HepG2 (cell line): ENCODE measurements around the gene RABGAP1. TPM values are rescaled to one million over a fixed set of nuclear protein-coding genes. Genes with fewer than 3 reads are reported as not detected.

Source experiments
- ETV5 ChIP-seq: IDR thresholded peaks from 2 replicates; pipeline ENCODE4 v1.6.1; 2018; ENCODE audit warnings: missing biosample characterization, missing genetic modification reagents, inconsistent platforms, borderline replicate concordance
- FOSL2 ChIP-seq: sonication (generic); formaldehyde crosslinking; IDR thresholded peaks from 2 replicates; pipeline ENCODE4 v1.4.0; 2020; ENCODE audit warnings: missing genetic modification reagents
- HOXA5 ChIP-seq: sonication (generic); formaldehyde crosslinking; IDR thresholded peaks from 2 replicates; pipeline ENCODE4 v1.4.0; 2020; ENCODE audit warnings: missing genetic modification reagents
- KLF12 ChIP-seq: sonication (generic); formaldehyde crosslinking; IDR thresholded peaks from 2 replicates; pipeline ENCODE4 v1.4.0; 2020; ENCODE audit warnings: missing genetic modification reagents, borderline replicate concordance
- MIXL1 ChIP-seq: IDR thresholded peaks from 2 replicates; pipeline ENCODE4 v1.6.1; 2016
- NFRKB ChIP-seq: fragments of 450-650 bp; IDR thresholded peaks from 2 replicates; pipeline ENCODE4 v1.6.1; 2017
- PHF8 ChIP-seq: sonication (generic); formaldehyde crosslinking; IDR thresholded peaks from 2 replicates; pipeline ENCODE4 v1.5.0; 2020; ENCODE audit warnings: missing genetic modification reagents
- RAD51 ChIP-seq: fragments of 450-650 bp; IDR thresholded peaks from 2 replicates; pipeline ENCODE4 v1.6.1; 2016; ENCODE audit warnings: borderline replicate concordance
- ZNF12 ChIP-seq: sonication (generic); formaldehyde crosslinking; IDR thresholded peaks from 2 replicates; pipeline ENCODE4 v1.5.0; 2020; ENCODE audit warnings: missing genetic modification reagents
- ZNF260 ChIP-seq: sonication (generic); formaldehyde crosslinking; IDR thresholded peaks from 2 replicates; pipeline ENCODE4 v1.4.0; 2020; ENCODE audit warnings: missing genetic modification reagents, low read depth, mild to moderate bottlenecking, borderline replicate concordance
- polyA plus RNA-seq, 8 experiments: library from polyadenylated mRNA; depleted of rRNA in 3 of 8; stranded (reverse) in 7 of 8; unstranded in 1 of 8; fragments of >200 nt; fragmentation: Illumina TruSeq in 4 of 8; extraction: Trizol in 4 of 8; gene quantifications; 2 replicates each; pipeline versions ENCODE4 v1.2.1 to v1.2.3, GENCODE V29; 2011 to 2016; ENCODE audit warnings: low read depth in 4 of 8, missing spikeins in 1 of 8, mixed read lengths in 1 of 8; ENCODE audit not compliant: insufficient read depth in 1 of 8
- total RNA-seq, 5 experiments: library from RNA; depleted of rRNA; stranded (reverse); fragments of >200 nt; fragmentation: Illumina TruSeq; extraction: Trizol; gene quantifications; 2 replicates each; pipeline ENCODE4 v1.2.3, GENCODE V29; 2016; ENCODE audit warnings: low read depth in 1 of 5
- TF ChIP-seq, protein P1 (sequence below): sonication (generic); formaldehyde crosslinking; IDR thresholded peaks from 2 replicates; pipeline ENCODE4 v1.8.0; 2022; ENCODE audit warnings: low read depth, missing genetic modification reagents
- TF ChIP-seq, protein P2 (sequence below): sonication (generic); formaldehyde crosslinking; IDR thresholded peaks from 2 replicates; pipeline ENCODE4 v1.4.0; 2020; ENCODE audit warnings: missing genetic modification reagents
- TF ChIP-seq, protein P3 (sequence below): sonication (generic); formaldehyde crosslinking; IDR thresholded peaks from 2 replicates; pipeline ENCODE4 v1.5.1; 2020; ENCODE audit warnings: mild to moderate bottlenecking, missing genetic modification reagents, moderate library complexity
- TF ChIP-seq, protein P4 (sequence below): IDR thresholded peaks from 2 replicates; pipeline ENCODE4 v1.6.1; 2016; ENCODE audit warnings: low read depth, missing genetic modification reagents, missing compliant biosample characterization
- TF ChIP-seq, protein P5 (sequence below): sonication (generic); formaldehyde crosslinking; IDR thresholded peaks from 2 replicates; pipeline ENCODE4 v1.5.1; 2020; ENCODE audit warnings: mild to moderate bottlenecking, missing genetic modification reagents, moderate library complexity
- TF ChIP-seq, protein P6 (sequence below): sonication (generic); formaldehyde crosslinking; IDR thresholded peaks from 2 replicates; pipeline ENCODE4 v1.4.0; 2020; ENCODE audit warnings: missing genetic modification reagents

The RABGAP1 gene
- total and polyA plus RNA-seq, 2 of the 13 experiments (the other 11 are each of a cell fraction or from before 2014, with no cell fraction given), result 19.1 to 19.3 TPM

DNA sequence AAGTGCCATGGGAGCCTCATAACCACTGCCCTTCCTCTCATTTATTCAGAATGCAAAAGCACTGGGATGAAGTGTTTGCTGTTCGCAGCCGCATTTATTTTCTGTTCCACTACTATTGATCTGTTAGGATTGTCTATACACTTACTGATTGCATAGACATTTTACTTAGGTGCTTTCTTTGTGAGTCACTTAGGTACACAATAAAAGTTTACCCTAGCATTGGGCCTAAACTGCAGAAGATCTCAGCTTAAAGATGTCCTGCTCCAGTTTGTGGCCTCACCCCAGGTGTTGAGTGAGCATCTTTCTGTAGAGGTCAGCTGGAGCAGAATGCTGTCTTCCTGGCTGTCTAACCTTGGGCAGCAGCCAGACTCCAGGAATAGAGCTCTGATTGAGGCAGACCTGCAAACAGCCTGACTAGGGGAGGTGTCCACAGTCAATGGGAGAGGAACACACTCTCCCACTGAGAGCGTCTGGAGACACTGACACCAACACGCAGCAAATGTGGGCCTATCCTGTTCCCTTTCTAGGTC lies 146.6 kb downstream of the RABGAP1 start (continued):
- TF ChIP-seq HOXA5 (CRISPR knock-in tag) (no peak; the same call in 1 of the 2 replicates), NFRKB (no peak), KLF12 (CRISPR knock-in tag) (peak; percentile 42; the same call in 1 of the 2 replicates), PHF8 (CRISPR knock-in tag) (no peak), MIXL1 (CRISPR knock-in tag) (peak; percentile 95), ETV5 (CRISPR knock-in tag) (peak; percentile 55; the same call in 1 of the 2 replicates), ZNF12 (CRISPR knock-in tag) (peak; percentile 69; the same call in 1 of the 2 replicates), ZNF260 (CRISPR knock-in tag) (no peak), FOSL2 (CRISPR knock-in tag) (peak; percentile 99), RAD51 (no peak)
- TF ChIP-seq, protein P1, sequence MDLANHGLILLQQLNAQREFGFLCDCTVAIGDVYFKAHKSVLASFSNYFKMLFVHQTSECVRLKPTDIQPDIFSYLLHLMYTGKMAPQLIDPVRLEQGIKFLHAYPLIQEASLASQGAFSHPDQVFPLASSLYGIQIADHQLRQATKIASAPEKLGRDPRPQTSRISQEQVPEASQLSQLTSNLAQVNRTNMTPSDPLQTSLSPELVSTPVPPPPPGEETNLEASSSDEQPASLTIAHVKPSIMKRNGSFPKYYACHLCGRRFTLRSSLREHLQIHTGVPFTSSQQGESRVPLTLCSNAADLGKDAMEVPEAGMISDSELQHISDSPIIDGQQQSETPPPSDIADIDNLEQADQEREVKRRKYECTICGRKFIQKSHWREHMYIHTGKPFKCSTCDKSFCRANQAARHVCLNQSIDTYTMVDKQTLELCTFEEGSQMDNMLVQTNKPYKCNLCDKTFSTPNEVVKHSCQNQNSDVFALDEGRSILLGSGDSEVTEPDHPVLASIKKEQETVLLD, result no peak
- TF ChIP-seq, protein P2, sequence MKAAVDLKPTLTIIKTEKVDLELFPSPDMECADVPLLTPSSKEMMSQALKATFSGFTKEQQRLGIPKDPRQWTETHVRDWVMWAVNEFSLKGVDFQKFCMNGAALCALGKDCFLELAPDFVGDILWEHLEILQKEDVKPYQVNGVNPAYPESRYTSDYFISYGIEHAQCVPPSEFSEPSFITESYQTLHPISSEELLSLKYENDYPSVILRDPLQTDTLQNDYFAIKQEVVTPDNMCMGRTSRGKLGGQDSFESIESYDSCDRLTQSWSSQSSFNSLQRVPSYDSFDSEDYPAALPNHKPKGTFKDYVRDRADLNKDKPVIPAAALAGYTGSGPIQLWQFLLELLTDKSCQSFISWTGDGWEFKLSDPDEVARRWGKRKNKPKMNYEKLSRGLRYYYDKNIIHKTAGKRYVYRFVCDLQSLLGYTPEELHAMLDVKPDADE (CRISPR knock-in tag), result no peak
- TF ChIP-seq, protein P3, sequence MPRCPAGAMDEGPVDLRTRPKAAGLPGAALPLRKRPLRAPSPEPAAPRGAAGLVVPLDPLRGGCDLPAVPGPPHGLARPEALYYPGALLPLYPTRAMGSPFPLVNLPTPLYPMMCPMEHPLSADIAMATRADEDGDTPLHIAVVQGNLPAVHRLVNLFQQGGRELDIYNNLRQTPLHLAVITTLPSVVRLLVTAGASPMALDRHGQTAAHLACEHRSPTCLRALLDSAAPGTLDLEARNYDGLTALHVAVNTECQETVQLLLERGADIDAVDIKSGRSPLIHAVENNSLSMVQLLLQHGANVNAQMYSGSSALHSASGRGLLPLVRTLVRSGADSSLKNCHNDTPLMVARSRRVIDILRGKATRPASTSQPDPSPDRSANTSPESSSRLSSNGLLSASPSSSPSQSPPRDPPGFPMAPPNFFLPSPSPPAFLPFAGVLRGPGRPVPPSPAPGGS (CRISPR knock-in tag), result no peak
- TF ChIP-seq, protein P4, sequence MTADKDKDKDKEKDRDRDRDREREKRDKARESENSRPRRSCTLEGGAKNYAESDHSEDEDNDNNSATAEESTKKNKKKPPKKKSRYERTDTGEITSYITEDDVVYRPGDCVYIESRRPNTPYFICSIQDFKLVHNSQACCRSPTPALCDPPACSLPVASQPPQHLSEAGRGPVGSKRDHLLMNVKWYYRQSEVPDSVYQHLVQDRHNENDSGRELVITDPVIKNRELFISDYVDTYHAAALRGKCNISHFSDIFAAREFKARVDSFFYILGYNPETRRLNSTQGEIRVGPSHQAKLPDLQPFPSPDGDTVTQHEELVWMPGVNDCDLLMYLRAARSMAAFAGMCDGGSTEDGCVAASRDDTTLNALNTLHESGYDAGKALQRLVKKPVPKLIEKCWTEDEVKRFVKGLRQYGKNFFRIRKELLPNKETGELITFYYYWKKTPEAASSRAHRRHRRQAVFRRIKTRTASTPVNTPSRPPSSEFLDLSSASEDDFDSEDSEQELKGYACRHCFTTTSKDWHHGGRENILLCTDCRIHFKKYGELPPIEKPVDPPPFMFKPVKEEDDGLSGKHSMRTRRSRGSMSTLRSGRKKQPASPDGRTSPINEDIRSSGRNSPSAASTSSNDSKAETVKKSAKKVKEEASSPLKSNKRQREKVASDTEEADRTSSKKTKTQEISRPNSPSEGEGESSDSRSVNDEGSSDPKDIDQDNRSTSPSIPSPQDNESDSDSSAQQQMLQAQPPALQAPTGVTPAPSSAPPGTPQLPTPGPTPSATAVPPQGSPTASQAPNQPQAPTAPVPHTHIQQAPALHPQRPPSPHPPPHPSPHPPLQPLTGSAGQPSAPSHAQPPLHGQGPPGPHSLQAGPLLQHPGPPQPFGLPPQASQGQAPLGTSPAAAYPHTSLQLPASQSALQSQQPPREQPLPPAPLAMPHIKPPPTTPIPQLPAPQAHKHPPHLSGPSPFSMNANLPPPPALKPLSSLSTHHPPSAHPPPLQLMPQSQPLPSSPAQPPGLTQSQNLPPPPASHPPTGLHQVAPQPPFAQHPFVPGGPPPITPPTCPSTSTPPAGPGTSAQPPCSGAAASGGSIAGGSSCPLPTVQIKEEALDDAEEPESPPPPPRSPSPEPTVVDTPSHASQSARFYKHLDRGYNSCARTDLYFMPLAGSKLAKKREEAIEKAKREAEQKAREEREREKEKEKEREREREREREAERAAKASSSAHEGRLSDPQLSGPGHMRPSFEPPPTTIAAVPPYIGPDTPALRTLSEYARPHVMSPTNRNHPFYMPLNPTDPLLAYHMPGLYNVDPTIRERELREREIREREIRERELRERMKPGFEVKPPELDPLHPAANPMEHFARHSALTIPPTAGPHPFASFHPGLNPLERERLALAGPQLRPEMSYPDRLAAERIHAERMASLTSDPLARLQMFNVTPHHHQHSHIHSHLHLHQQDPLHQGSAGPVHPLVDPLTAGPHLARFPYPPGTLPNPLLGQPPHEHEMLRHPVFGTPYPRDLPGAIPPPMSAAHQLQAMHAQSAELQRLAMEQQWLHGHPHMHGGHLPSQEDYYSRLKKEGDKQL, result peak; percentile 94
- TF ChIP-seq, protein P5, sequence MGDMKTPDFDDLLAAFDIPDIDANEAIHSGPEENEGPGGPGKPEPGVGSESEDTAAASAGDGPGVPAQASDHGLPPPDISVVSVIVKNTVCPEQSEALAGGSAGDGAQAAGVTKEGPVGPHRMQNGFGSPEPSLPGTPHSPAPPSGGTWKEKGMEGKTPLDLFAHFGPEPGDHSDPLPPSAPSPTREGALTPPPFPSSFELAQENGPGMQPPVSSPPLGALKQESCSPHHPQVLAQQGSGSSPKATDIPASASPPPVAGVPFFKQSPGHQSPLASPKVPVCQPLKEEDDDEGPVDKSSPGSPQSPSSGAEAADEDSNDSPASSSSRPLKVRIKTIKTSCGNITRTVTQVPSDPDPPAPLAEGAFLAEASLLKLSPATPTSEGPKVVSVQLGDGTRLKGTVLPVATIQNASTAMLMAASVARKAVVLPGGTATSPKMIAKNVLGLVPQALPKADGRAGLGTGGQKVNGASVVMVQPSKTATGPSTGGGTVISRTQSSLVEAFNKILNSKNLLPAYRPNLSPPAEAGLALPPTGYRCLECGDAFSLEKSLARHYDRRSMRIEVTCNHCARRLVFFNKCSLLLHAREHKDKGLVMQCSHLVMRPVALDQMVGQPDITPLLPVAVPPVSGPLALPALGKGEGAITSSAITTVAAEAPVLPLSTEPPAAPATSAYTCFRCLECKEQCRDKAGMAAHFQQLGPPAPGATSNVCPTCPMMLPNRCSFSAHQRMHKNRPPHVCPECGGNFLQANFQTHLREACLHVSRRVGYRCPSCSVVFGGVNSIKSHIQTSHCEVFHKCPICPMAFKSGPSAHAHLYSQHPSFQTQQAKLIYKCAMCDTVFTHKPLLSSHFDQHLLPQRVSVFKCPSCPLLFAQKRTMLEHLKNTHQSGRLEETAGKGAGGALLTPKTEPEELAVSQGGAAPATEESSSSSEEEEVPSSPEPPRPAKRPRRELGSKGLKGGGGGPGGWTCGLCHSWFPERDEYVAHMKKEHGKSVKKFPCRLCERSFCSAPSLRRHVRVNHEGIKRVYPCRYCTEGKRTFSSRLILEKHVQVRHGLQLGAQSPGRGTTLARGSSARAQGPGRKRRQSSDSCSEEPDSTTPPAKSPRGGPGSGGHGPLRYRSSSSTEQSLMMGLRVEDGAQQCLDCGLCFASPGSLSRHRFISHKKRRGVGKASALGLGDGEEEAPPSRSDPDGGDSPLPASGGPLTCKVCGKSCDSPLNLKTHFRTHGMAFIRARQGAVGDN (CRISPR knock-in tag), result peak; percentile 14; the same call in 1 of the 2 replicates
- TF ChIP-seq, protein P6, sequence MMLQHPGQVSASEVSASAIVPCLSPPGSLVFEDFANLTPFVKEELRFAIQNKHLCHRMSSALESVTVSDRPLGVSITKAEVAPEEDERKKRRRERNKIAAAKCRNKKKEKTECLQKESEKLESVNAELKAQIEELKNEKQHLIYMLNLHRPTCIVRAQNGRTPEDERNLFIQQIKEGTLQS (CRISPR knock-in tag), result peak; percentile 69
